HEK293 (cell line): Measurements from ENCODE around the gene PLEK2.

Experiments
- CTCF ChIA-PET: fragments of 350-600 bp; formaldehyde crosslinking; extraction: SDS; loops from one replicate; lab custom pipeline; 2021; ENCODE audit warnings: antibody characterized with exemption; lab: Yijun Ruan, JAX
- POLR2A ChIA-PET: fragments of 300-600 bp; formaldehyde crosslinking; extraction: SDS; loops from one replicate; lab custom pipeline; 2020; ENCODE audit warnings: antibody characterized with exemption, inconsistent platforms; lab: Yijun Ruan, JAX
- H3K27ac ChIP-seq: fragments of 200-500 bp; sonication (Bioruptor generic); 2 replicates; pipeline ENCODE4 v1.5.1; 2014; ENCODE audit warnings: low read depth, low read length, control low read depth, inconsistent platforms; ENCODE audit errors: extremely low read depth
- H3K36me3 ChIP-seq, 2 experiments: fragments of 200-500 bp in 1 of 2; sonication (Bioruptor generic) in 1 of 2; 1 replicate in 1 of 2; 2 replicates in 1 of 2; pipeline ENCODE4 v1.5.1; 2014 to 2017; ENCODE audit warnings: inconsistent platforms in 2 of 2, low read length in 2 of 2; ENCODE audit not compliant: control insufficient read depth in 2 of 2, insufficient read depth in 1 of 2
- H3K4me1 ChIP-seq: fragments of 200-500 bp; sonication (Bioruptor generic); 2 replicates; pipeline ENCODE4 v1.5.1; 2014; ENCODE audit warnings: mild to moderate bottlenecking, low read length, inconsistent platforms; ENCODE audit not compliant: control insufficient read depth, insufficient read depth
- H3K4me3 ChIP-seq: 2 replicates; pipeline ENCODE4 v1.5.1; 2011; ENCODE audit warnings: low read depth, mild to moderate bottlenecking, control low read depth, low read length, moderate library complexity
- H3K9me3 ChIP-seq: fragments of 200-500 bp; sonication (Bioruptor generic); 2 replicates; pipeline ENCODE4 v1.5.1; 2014; ENCODE audit warnings: low read depth, low read length, inconsistent platforms; ENCODE audit not compliant: control insufficient read depth, insufficient read depth
- GLIS2 ChIP-seq: fragments of 450-650 bp; formaldehyde crosslinking; IDR thresholded peaks from 2 replicates; pipeline ENCODE4 v1.5.1; 2016; ENCODE audit warnings: missing biosample characterization, missing genetic modification characterization
- KLF10 ChIP-seq: fragments of 450-650 bp; IDR thresholded peaks from 2 replicates; pipeline ENCODE4 v1.5.1; 2018; ENCODE audit warnings: missing biosample characterization, mild to moderate bottlenecking, missing genetic modification characterization
- SALL2 ChIP-seq: fragments of 450-650 bp; formaldehyde crosslinking; IDR thresholded peaks from 2 replicates; pipeline ENCODE4 v1.5.0; 2017; ENCODE audit warnings: missing biosample characterization, mild to moderate bottlenecking, missing genetic modification characterization, borderline replicate concordance
- SETDB1 ChIP-seq: IDR thresholded peaks from one replicate; pipeline ENCODE4 v1.6.1; 2017; ENCODE audit warnings: mild to moderate bottlenecking, low read length, moderate library complexity, mixed read lengths; ENCODE audit not compliant: insufficient read length
- YY2 ChIP-seq: fragments of 450-650 bp; formaldehyde crosslinking; IDR thresholded peaks from 2 replicates; pipeline ENCODE4 v1.5.1; 2016; ENCODE audit warnings: missing biosample characterization, missing genetic modification characterization
- ZBTB7A ChIP-seq: fragments of 450-650 bp; formaldehyde crosslinking; IDR thresholded peaks from 2 replicates; pipeline ENCODE4 v1.5.1; 2016; ENCODE audit warnings: low read depth, missing biosample characterization, missing genetic modification characterization
- ZNF544 ChIP-seq: fragments of 450-650 bp; formaldehyde crosslinking; IDR thresholded peaks from 2 replicates; pipeline ENCODE4 v1.5.0; 2017; ENCODE audit warnings: missing biosample characterization, missing genetic modification characterization
- ZNF561 ChIP-seq: fragments of 450-650 bp; IDR thresholded peaks from 2 replicates; pipeline ENCODE4 v1.5.1; 2018; ENCODE audit warnings: missing biosample characterization, missing genetic modification characterization, borderline replicate concordance
- ZNF585B ChIP-seq: fragments of 450-650 bp; formaldehyde crosslinking; IDR thresholded peaks from 2 replicates; pipeline ENCODE4 v1.5.1; 2016; ENCODE audit warnings: missing biosample characterization, missing genetic modification characterization
- ZNF701 ChIP-seq: fragments of 450-650 bp; formaldehyde crosslinking; IDR thresholded peaks from 2 replicates; pipeline ENCODE4 v1.5.1; 2016; ENCODE audit warnings: missing biosample characterization, missing genetic modification characterization
- ZNF791 ChIP-seq: fragments of 450-650 bp; formaldehyde crosslinking; IDR thresholded peaks from 2 replicates; pipeline ENCODE4 v1.5.1; 2016; ENCODE audit warnings: missing biosample characterization, missing genetic modification characterization
- TF ChIP-seq, protein P1 (sequence below): fragments of 450-650 bp; formaldehyde crosslinking; IDR thresholded peaks from 2 replicates; pipeline ENCODE4 v1.5.1; 2016; ENCODE audit warnings: missing biosample characterization, missing genetic modification characterization
- TF ChIP-seq, protein P2 (sequence below): fragments of 450-650 bp; formaldehyde crosslinking; IDR thresholded peaks from 2 replicates; pipeline ENCODE4 v1.5.1; 2017; ENCODE audit warnings: missing biosample characterization, missing genetic modification characterization
- TF ChIP-seq, protein P3 (sequence below): fragments of 450-650 bp; formaldehyde crosslinking; IDR thresholded peaks from 2 replicates; pipeline ENCODE4 v1.5.1; 2016; ENCODE audit warnings: missing biosample characterization, missing genetic modification characterization
- TF ChIP-seq, protein P4 (sequence below): fragments of 450-650 bp; formaldehyde crosslinking; IDR thresholded peaks from 2 replicates; pipeline ENCODE4 v1.5.1; 2016; ENCODE audit warnings: missing biosample characterization, missing genetic modification characterization
- TF ChIP-seq, protein P5 (sequence below): fragments of 450-650 bp; formaldehyde crosslinking; IDR thresholded peaks from 2 replicates; pipeline ENCODE4 v1.5.1; 2016; ENCODE audit warnings: missing biosample characterization, missing genetic modification characterization
- TF ChIP-seq, protein P6 (sequence below): fragments of 450-650 bp; formaldehyde crosslinking; IDR thresholded peaks from 2 replicates; pipeline ENCODE4 v1.5.1; 2017; ENCODE audit warnings: missing biosample characterization, missing genetic modification characterization
- TF ChIP-seq, protein P7 (sequence below): fragments of 450-650 bp; formaldehyde crosslinking; IDR thresholded peaks from 2 replicates; pipeline ENCODE4 v1.5.1; 2016; ENCODE audit warnings: missing biosample characterization, missing genetic modification characterization

Gene PLEK2

DNA sequence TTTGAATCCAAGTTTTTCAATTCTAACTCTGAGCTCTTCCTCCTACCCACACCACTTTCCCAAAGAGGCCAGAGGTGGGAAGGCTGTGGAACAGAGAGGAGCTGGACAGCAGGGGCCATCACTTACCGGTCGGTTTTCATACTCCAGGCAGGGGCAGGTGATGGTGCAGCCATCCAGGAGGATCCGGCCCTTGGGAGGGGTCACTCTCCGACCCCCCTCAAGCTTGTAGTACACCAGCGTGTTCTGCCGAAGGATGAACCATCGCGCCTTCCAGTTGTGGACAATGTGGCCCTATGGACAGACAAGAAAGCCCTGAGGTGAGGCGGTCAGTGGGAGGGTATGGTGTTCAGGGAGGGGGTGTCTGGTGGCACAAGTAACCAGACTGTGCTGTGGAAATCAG is 14.4 kb downstream of the PLEK2 start (continued):
- no peak for TF ChIP-seq YY2 (tag by site-specific recombination)
- TF ChIP-seq, protein P1, sequence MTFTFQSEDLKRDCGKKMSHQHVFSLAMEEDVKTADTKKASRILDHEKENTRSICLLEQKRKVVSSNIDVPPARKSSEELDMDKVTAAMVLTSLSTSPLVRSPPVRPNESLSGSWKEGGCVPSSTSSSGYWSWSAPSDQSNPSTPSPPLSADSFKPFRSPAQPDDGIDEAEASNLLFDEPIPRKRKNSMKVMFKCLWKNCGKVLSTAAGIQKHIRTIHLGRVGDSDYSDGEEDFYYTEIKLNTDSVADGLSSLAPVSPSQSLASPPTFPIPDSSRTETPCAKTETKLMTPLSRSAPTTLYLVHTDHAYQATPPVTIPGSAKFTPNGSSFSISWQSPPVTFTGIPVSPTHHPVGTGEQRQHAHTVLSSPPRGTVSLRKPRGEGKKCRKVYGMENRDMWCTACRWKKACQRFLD (tag by site-specific recombination): no peak

DNA sequence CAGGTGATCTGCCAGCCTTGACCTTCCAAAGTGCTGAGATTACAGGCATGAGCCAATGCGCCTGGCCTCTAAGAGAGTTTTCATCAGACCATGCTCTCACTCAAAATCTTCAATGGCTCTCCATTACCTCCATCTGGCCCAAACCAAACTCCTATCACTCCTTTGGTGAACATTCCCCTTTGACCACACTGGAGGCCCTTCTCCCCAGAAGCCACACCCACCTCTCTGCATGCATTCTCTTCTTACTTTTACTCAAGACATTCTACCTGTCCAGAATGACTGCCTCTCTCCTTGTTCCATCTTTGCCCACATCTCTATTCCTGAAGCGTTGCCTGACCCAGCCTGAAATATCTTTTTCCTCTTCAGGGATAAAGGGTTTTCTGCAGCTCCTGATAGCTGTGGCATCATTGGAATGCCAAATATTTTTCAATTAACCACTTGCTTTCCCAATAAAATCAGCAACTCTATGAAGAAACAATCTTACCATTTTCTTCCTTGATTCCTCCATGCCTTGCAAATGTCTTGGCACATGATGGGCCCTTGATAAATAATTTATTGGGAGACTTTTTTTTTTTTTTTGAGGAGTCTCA is 15.5 kb downstream of the PLEK2 start:
- H3K9me3 ChIP-seq: no peaks in the 10 kb centered on the region
- H3K27ac ChIP-seq: no peak overlapping the region
- no peaks in the 10 kb centered on the region for H3K4me1 ChIP-seq
- ChIA-PET CTCF (no interaction called here), POLR2A (no interaction called here)
- H3K36me3 ChIP-seq: no peaks in the 10 kb centered on the region
- no peak overlapping the region for H3K4me3 ChIP-seq
- TF ChIP-seq ZNF561 (tag by site-specific recombination) (no peak), ZNF585B (tag by site-specific recombination) (no peak), YY2 (tag by site-specific recombination) (no peak), SETDB1 (no peak)
- TF ChIP-seq, protein P2, sequence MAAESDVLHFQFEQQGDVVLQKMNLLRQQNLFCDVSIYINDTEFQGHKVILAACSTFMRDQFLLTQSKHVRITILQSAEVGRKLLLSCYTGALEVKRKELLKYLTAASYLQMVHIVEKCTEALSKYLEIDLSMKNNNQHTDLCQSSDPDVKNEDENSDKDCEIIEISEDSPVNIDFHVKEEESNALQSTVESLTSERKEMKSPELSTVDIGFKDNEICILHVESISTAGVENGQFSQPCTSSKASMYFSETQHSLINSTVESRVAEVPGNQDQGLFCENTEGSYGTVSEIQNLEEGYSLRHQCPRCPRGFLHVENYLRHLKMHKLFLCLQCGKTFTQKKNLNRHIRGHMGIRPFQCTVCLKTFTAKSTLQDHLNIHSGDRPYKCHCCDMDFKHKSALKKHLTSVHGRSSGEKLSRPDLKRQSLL (tag by site-specific recombination): no peak

DNA sequence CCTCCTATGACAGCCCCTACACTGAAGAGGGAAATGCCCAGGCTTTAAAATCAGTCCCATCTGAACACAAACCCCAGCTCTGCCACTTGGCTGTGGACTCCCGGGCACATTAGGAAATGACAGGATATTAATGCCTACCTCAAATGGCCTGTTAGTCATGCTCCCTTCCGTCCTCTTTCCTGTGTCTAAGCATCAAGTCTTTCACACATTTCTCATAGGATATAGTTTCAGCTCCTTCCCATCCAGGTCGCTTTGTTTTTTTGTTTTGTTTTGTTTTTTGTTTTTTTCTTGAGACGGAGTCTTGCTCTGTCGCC is 16.1 kb downstream of the PLEK2 start:
- H3K36me3 ChIP-seq: no peaks in the 10 kb centered on the region
- H3K27ac ChIP-seq: no peak overlapping the region
- TF ChIP-seq, protein P3, sequence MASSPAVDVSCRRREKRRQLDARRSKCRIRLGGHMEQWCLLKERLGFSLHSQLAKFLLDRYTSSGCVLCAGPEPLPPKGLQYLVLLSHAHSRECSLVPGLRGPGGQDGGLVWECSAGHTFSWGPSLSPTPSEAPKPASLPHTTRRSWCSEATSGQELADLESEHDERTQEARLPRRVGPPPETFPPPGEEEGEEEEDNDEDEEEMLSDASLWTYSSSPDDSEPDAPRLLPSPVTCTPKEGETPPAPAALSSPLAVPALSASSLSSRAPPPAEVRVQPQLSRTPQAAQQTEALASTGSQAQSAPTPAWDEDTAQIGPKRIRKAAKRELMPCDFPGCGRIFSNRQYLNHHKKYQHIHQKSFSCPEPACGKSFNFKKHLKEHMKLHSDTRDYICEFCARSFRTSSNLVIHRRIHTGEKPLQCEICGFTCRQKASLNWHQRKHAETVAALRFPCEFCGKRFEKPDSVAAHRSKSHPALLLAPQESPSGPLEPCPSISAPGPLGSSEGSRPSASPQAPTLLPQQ (tag by site-specific recombination): no peak
- no peak for TF ChIP-seq SALL2 (tag by site-specific recombination)
- TF ChIP-seq, all 188 proteins: peak for 0
- H3K9me3 ChIP-seq: no peaks in the 10 kb centered on the region
- H3K4me1 ChIP-seq: no peaks in the 10 kb centered on the region
- POLR2A ChIA-PET: no interaction called here
- no peak overlapping the region for H3K4me3 ChIP-seq
- CTCF ChIA-PET: no interaction called here

DNA sequence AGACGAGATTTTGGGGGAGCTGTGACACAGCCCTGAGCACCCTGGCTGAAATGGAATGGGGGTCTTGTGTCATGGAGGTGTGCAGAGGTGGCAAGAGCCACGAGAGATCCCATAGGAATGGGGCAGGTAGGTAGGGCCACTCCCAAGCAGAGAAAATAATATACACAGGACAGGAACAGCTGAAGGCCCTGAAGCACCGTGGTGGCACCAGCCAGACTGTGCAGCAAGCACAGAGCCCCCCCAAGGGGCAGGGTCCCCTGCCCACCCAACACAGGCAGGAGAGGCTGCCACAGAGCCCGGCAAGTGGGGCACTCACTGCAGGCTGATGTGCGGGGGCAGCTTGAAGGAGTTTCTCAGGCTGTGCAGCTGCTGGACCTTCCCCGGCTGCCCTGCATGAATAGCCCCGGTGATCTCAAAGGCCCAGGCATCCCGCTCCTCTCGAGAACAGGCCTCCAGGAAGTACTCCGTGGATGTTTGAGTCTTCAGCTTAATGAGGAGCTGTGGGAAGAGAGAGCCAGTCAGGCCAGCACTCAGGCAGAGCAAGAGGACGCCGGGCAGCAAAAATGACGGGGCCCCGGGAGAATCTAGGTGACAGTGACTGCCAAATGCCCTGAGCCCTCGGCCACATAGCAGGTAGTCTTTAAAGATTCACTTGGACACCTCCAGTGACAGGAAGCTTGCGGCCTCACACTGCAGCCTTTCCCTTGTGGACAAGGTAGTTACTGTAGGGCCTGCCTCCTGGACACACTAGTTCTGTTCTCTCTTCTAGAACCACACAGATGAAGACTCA is 16.7 kb downstream of the PLEK2 start:
- Histone ChIP-seq H3K27ac (no peak overlapping the region), H3K36me3 (no peaks in the 10 kb centered on the region), H3K4me1 (no peaks in the 10 kb centered on the region), H3K4me3 (no peak overlapping the region), H3K9me3 (no peaks in the 10 kb centered on the region)
- ChIA-PET CTCF (interaction anchor here (0.6 kb wide), 1 partner anchor 16 kb away, joined by 6 read pairs; no protein-coding TSS in a partner anchor), POLR2A (no interaction called here)
- TF ChIP-seq ZNF544 (no peak), ZNF701 (tag by site-specific recombination) (no peak), KLF10 (no peak), ZBTB7A (tag by site-specific recombination) (no peak), ZNF791 (tag by site-specific recombination) (no peak), GLIS2 (no peak)
- TF ChIP-seq, protein P4, sequence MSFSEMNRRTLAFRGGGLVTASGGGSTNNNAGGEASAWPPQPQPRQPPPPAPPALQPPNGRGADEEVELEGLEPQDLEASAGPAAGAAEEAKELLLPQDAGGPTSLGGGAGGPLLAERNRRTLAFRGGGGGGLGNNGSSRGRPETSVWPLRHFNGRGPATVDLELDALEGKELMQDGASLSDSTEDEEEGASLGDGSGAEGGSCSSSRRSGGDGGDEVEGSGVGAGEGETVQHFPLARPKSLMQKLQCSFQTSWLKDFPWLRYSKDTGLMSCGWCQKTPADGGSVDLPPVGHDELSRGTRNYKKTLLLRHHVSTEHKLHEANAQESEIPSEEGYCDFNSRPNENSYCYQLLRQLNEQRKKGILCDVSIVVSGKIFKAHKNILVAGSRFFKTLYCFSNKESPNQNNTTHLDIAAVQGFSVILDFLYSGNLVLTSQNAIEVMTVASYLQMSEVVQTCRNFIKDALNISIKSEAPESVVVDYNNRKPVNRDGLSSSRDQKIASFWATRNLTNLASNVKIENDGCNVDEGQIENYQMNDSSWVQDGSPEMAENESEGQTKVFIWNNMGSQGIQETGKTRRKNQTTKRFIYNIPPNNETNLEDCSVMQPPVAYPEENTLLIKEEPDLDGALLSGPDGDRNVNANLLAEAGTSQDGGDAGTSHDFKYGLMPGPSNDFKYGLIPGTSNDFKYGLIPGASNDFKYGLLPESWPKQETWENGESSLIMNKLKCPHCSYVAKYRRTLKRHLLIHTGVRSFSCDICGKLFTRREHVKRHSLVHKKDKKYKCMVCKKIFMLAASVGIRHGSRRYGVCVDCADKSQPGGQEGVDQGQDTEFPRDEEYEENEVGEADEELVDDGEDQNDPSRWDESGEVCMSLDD (tag by site-specific recombination): no peak
- TF ChIP-seq, protein P5, sequence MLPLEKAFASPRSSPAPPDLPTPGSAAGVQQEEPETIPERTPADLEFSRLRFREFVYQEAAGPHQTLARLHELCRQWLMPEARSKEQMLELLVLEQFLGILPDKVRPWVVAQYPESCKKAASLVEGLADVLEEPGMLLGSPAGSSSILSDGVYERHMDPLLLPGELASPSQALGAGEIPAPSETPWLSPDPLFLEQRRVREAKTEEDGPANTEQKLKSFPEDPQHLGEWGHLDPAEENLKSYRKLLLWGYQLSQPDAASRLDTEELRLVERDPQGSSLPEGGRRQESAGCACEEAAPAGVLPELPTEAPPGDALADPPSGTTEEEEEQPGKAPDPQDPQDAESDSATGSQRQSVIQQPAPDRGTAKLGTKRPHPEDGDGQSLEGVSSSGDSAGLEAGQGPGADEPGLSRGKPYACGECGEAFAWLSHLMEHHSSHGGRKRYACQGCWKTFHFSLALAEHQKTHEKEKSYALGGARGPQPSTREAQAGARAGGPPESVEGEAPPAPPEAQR (tag by site-specific recombination): no peak
- TF ChIP-seq, protein P6, sequence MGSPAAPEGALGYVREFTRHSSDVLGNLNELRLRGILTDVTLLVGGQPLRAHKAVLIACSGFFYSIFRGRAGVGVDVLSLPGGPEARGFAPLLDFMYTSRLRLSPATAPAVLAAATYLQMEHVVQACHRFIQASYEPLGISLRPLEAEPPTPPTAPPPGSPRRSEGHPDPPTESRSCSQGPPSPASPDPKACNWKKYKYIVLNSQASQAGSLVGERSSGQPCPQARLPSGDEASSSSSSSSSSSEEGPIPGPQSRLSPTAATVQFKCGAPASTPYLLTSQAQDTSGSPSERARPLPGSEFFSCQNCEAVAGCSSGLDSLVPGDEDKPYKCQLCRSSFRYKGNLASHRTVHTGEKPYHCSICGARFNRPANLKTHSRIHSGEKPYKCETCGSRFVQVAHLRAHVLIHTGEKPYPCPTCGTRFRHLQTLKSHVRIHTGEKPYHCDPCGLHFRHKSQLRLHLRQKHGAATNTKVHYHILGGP: no peak
- TF ChIP-seq, protein P7, sequence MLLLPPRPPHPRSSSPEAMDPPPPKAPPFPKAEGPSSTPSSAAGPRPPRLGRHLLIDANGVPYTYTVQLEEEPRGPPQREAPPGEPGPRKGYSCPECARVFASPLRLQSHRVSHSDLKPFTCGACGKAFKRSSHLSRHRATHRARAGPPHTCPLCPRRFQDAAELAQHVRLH (tag by site-specific recombination): no peak
